HG03575 (cell line): Measurements from ENCODE around the gene HGFAC.

ENCODE experiments used
- ATAC-seq: cut with Tn5 transposase; IDR thresholded peaks from one replicate; pipeline ENCODE4 v1.9.1; 2021; ENCODE audit not compliant: unreplicated experiment, insufficient number of reproducible peaks, low FRiP score; ENCODE audit errors: extremely low read depth

Gene HGFAC

DNA sequence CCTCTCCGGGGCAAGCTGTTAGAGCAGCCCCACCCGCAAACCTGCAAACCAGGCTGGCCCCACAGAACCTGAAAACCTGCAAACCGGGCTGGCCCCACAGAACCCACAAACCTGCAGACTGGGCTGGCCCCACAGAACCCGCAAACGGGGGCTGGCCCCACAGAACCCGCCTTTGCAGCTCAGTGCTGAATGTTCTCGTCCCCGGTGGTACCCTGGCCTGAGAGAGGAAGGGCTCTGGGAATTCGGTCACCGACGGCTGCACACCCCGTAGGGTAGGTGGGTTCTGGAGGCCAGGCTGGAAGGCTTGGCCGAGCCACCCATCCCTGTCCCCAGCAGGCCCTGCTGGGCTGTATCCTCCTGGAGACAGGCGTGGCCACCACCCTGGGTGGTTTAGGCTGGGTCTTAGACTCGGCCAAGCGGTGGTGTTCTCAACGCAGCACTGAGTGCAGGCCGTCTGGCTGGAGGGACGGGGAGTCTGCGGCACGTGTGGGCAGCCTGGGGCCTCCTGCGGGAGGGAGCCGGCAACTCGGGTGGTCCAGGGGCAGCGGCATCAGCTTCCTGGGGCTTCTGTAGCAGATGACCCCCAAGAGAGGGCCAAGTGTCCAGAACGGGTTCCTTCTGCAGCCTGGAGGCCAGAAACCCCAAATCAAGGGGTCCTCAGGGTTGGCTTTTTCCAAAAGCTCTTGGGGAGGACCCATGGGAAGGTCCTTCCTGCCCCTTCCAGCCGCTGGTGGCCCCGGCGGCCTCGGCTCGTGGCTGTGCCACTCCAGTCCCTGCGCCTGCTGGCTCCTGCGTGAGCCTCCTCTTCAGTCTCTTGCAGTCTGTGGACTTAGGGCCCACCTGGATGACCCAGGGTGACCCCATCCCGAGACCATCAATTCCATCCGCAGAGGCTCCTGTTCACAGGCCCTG is 36.9 kb downstream of the HGFAC start:
- ATAC-seq = no peak

GRCh38 chr4:3479358-3480101 is 37.8 kb downstream of the HGFAC start:
- no peak for ATAC-seq

DNA sequence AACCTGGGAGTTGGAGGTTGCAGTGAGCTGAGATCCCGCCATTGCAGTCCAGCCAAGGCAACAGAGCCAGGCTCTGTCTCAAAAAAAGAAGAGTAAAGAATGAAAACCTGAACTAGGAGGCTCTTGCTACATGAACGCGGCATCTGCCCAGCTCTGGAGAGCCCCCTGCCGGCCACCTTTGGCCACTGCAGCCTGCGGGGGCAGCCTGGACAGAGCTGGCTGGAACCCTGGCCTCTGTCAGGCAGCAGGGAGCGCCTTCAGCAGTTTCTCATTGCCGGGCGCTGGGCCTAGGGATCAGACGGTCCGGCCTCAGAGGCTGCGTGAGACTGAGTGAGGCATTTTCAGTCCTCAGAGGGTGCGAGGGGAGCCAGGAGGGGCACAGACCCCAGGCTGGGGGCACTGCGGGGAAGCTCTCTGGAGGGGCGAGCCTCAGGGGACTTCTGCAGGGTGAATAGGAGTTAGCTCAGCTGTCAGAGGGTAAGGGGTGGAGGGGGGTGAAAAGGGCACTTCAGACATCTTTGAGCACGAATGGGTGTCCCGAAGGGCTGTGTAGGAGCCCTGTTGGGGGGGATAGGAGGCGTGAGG is 38.9 kb downstream of the HGFAC start:
- ATAC-seq = no peak

- ATAC-seq = no peak
Measured at GRCh38 chr4:3481113-3481531, 39.4 kb downstream of the HGFAC start.

DNA sequence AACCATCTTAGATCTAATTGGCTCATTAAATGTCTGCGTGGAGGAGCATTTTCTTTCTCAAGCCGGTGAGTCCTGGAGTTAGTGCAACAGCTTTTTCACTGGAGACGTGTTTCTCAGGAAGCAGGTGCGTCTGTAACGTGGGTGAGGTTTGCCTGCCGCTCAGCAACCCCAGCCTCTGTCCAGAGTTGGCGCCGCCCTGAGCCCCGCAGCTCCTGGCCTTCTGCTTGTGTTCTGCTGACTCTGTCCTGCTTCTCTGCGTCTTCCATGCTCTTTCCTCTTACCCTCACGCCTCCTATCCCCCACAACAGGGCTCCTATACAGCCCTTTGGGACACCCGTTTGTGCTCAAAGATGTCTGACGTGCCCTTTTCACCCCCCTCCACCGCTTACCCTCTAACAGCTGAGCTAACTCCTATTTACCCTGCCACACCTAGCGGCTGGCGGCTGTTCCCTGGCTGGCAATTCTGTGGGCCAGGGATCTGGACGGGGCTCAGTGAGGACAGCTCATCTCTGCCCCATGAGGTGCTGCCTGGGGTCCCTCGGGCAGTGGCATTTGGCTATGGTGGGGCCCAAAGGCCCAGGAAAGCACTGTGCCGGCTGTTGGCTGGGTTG is 40.1 kb downstream of the HGFAC start:
- no peak for ATAC-seq

DNA sequence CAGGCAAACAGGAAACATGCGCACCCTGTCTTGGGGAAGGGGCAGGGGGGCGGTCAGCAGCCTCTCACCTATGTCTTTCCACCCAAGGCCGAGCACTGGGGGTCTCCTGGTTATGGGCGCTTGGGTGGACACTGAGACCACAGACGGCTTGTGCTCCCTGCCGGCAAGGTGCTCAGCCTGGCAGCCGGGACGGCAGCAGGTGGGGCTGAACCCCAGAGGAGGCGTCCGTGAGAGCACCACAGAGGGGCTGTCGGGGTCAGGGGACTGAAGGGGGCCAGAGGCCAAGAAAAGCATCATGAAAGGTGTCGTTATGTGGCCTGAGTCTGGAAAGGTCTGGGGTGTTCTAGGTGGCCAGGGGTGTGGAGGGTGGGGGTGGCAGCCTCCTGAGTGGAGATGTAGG is 40.9 kb downstream of the HGFAC start:
- ATAC-seq = no peak

DNA sequence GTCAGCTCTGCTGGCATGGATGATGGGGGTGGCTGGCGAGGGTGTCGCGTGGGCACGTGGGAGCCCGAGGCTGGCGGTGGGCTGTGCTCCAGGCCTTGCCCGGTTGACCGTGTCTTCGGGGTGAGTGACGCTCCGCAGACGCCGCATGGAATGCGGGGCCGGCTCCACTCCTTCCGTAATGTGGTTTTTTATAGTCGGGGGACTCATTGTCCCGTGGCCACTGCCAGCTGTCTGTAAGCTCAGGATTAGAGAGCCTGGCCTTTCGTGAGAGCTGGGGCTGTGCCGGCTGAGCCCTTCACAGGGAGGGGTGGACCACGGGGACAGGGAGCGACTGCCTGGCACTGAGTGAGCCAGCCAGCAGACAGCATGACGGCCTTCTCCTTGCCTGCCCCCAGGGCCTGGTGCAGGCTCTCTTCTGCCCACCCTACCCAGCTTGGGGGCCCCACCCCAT is 41.7 kb downstream of the HGFAC start:
- no peak for ATAC-seq

DNA sequence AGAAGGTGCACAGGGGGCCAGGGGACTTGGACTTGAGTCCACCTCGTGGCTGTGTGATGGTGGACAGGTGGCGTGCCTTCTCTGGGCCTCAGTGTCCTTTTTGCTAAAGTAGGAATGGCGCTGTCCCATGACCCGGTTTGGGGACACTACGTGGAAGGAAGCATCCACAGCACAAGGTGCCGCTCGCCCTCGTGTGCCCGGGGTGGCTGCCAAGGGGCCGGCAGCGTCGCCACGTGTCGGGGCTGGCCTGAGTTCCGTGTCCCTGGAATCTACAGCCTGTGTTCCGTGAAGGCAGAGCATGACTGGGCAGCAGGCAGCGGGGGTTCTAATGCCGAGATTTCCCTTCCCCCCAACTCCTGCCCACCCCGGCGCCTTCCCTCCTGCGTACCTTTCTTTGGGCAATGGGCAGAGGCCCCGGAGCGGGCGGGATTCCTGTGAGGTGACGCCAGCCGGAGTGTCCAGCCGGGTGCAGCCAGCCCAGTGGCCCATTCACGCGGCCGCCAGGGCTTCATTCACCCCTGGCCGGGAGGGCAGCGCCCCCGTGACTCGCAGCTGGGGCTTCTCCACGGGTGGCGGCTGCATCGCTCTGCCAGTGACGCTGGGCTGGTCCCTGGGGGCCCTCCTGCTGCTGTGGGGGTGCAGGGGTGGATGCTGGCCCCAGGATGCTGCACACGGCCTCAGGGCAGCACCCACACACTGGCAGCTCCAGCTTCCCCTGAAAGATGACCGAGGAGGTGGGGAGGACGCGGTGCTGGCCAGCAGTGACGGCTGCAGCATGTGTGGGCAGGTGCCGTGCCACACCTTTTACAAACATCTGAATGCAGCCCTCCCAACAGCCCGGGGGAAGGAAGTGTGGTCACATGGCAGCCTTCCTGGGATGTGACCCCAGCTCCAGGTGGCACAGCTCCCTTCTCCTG is 42.5 kb downstream of the HGFAC start:
- ATAC-seq = no peak

- no peak for ATAC-seq
Measured at GRCh38 chr4:3485011-3485791, 43.4 kb downstream of the HGFAC start.

- ATAC-seq = no peak
Measured at GRCh38 chr4:3485886-3486540, 44.2 kb downstream of the HGFAC start.

- no peak for ATAC-seq
Measured at GRCh38 chr4:3486541-3487540, 45.1 kb downstream of the HGFAC start.

GRCh38 chr4:3487861-3488260 is 46.1 kb downstream of the HGFAC start:
- no peak for ATAC-seq

GRCh38 chr4:3488820-3489219 is 47.1 kb downstream of the HGFAC start:
- ATAC-seq = no peak

- ATAC-seq = no peak
Measured at GRCh38 chr4:3489451-3489962, 47.7 kb downstream of the HGFAC start.

GRCh38 chr4:3491681-3492405 is 50.1 kb downstream of the HGFAC start:
- no peak for ATAC-seq
